ENCODE data around the gene HIVEP3. TPM values are rescaled to one million over a fixed set of nuclear protein-coding genes. Genes with fewer than 3 reads are reported as not detected.

Gene HIVEP3
- total and polyA plus RNA-seq, 2 experiments from 2014 or later, result 0.57 to 5.9 TPM

GRCh38 chr1:41863718-41864117 lies 55.0 kb downstream of the HIVEP3 start:
- H3K4me2 ChIP-seq, result no peak overlapping the region
- no peaks in the 10 kb centered on the region for H3K79me2 ChIP-seq
- peaks cover 5% of the 10 kb centered on the region for H3K4me1 ChIP-seq (ENCODE audit: insufficient read depth)
- DNase-seq (ENCODE audit: low spot score), result no peak
- H3K4me3 ChIP-seq, result no peak overlapping the region
- H3K9me2 ChIP-seq (replicated peaks; ENCODE audit: insufficient read depth), result no peaks in the 10 kb centered on the region
- no peaks in the 10 kb centered on the region for H4K20me1 ChIP-seq (ENCODE audit: insufficient read depth, poor library complexity, severe bottlenecking)
- H3K27me3 ChIP-seq, result no peaks in the 10 kb centered on the region
- H3K36me3 ChIP-seq (replicated peaks; ENCODE audit: insufficient read depth, low read depth), result no peaks in the 10 kb centered on the region
- TF ChIP-seq CTCF (IDR thresholded peaks at IDR 0.05; ENCODE audit: poor library complexity) (no peak), EZH2 (IDR thresholded peaks at IDR 0.05; ENCODE audit: borderline replicate concordance) (no peak), EZH2phosphoT487 (IDR thresholded peaks at IDR 0.05; ENCODE audit: low read depth, severe bottlenecking, unreplicated experiment) (no peak)
- H3K27ac ChIP-seq, result no peak overlapping the region
- H3K9me3 ChIP-seq (ENCODE audit: low read depth), result no peaks in the 10 kb centered on the region
- no peak overlapping the region for H2AFZ ChIP-seq
- WGBS (ENCODE audit: low lambda C conversion rate, missing lambda C conversion rate), result 71% methylated on average over 4 of the region's 4 CpGs

GRCh38 chr1:41862384-41863221 lies 56.1 kb downstream of the HIVEP3 start:
- Histone ChIP-seq H3K4me2 (no peak overlapping the region), H3K79me2 (no peaks in the 10 kb centered on the region), H3K36me3 (replicated peaks; ENCODE audit: insufficient read depth, low read depth) (no peaks in the 10 kb centered on the region), H2AFZ (no peak overlapping the region), H4K20me1 (ENCODE audit: insufficient read depth, poor library complexity, severe bottlenecking) (no peaks in the 10 kb centered on the region), H3K4me3 (no peak overlapping the region), H3K4me1 (ENCODE audit: insufficient read depth) (peaks cover 5% of the 10 kb centered on the region), H3K9me3 (ENCODE audit: low read depth) (no peaks in the 10 kb centered on the region), H3K9me2 (replicated peaks; ENCODE audit: insufficient read depth) (no peaks in the 10 kb centered on the region), H3K27me3 (no peaks in the 10 kb centered on the region), H3K27ac (no peak overlapping the region)
- peak; percentile 22 for DNase-seq (ENCODE audit: low spot score)
- 54% methylated on average over 7 of the region's 7 CpGs for WGBS (ENCODE audit: low lambda C conversion rate, missing lambda C conversion rate)
- TF ChIP-seq EZH2 (IDR thresholded peaks at IDR 0.05; ENCODE audit: borderline replicate concordance), result no peak
- no peak for TF ChIP-seq EZH2phosphoT487 (IDR thresholded peaks at IDR 0.05; ENCODE audit: low read depth, severe bottlenecking, unreplicated experiment)
- TF ChIP-seq CTCF (IDR thresholded peaks at IDR 0.05; ENCODE audit: poor library complexity), result no peak

GRCh38 chr1:41861535-41862383 lies 57.0 kb downstream of the HIVEP3 start:
- no peak overlapping the region for H2AFZ ChIP-seq
- no peaks in the 10 kb centered on the region for H3K9me2 ChIP-seq (replicated peaks; ENCODE audit: insufficient read depth)
- no peak overlapping the region for H3K4me2 ChIP-seq
- TF ChIP-seq EZH2 (IDR thresholded peaks at IDR 0.05; ENCODE audit: borderline replicate concordance), result no peak
- TF ChIP-seq EZH2phosphoT487 (IDR thresholded peaks at IDR 0.05; ENCODE audit: low read depth, severe bottlenecking, unreplicated experiment), result no peak
- no peak for TF ChIP-seq CTCF (IDR thresholded peaks at IDR 0.05; ENCODE audit: poor library complexity)
- no peak for DNase-seq (ENCODE audit: low spot score)
- no peaks in the 10 kb centered on the region for H4K20me1 ChIP-seq (ENCODE audit: insufficient read depth, poor library complexity, severe bottlenecking)
- no peak overlapping the region for H3K27ac ChIP-seq
- WGBS (ENCODE audit: low lambda C conversion rate, missing lambda C conversion rate), result 64% methylated on average over 13 of the region's 13 CpGs
- no peaks in the 10 kb centered on the region for H3K9me3 ChIP-seq (ENCODE audit: low read depth)
- H3K4me1 ChIP-seq (ENCODE audit: insufficient read depth), result peaks cover 5% of the 10 kb centered on the region
- no peaks in the 10 kb centered on the region for H3K36me3 ChIP-seq (replicated peaks; ENCODE audit: insufficient read depth, low read depth)
- H3K79me2 ChIP-seq, result no peaks in the 10 kb centered on the region
- H3K27me3 ChIP-seq, result no peaks in the 10 kb centered on the region
- no peak overlapping the region for H3K4me3 ChIP-seq
